Mesangial cell (primary cell): ENCODE measurements around the gene ZNF322. TPM values are rescaled to one million over a fixed set of nuclear protein-coding genes. Genes with fewer than 3 reads are reported as not detected.

ENCODE experiments used
- total RNA-seq: library from RNA; depleted of rRNA; stranded (reverse); fragments of >200 nt; gene quantifications from 2 replicates; pipeline ENCODE4 v1.2.3, GENCODE V29; 2015

The ZNF322 gene, protein sequence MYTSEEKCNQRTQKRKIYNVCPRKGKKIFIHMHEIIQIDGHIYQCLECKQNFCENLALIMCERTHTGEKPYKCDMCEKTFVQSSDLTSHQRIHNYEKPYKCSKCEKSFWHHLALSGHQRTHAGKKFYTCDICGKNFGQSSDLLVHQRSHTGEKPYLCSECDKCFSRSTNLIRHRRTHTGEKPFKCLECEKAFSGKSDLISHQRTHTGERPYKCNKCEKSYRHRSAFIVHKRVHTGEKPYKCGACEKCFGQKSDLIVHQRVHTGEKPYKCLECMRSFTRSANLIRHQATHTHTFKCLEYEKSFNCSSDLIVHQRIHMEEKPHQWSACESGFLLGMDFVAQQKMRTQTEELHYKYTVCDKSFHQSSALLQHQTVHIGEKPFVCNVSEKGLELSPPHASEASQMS
- 4.7 and 10.4 TPM in 2 replicates for total RNA-seq

DNA sequence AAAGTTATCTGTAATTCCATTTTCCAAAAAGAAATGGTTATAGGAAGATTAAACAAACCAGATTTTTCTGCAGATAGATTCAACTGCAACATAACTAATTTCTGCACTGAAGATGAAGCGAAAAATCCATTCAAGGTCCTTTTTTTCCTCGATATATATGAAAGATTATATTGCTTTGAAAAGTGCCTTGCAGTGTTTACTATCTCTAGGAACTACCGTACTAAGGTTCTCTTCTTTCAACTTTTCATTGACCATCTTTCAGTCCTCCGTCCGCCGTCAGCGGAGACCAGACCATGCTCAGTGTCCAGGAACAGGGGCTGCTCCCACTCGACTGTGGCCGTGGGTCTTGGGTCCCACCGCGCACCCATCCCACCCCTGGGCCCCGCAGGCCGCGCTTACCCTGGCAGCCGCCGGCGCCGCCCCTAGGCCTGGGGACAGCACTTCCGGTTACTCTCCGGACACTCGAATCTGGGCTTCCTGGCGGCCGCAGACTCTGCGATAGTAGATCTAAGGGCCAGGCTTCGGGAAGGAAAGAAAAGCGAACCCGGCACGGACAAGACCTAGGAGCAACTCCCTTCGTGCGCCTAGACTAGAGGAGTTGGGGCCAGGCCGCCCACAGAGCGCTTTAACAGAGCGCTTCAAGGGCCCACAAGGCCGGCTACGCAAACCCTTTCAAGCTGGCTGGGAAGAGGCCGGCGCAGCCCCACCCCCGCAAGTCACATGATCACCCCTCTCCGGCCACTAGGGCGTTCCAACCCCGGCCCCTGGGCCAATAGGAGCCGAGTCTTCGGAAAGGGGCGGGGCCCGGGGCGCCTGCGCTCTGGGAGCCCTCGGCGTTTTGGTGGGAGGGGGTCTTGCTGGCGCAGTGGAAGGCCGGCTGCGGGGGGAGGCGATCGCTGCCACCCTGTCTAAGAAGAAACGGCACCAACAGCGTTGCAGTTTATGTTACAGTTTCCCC, at the start of gene ZNF322:
Gene ZNF322, minus strand, starts transcription at position 705 of the 958 bp plus-strand sequence. CDS start 21,193 bp downstream, outside the sequence.

DNA sequence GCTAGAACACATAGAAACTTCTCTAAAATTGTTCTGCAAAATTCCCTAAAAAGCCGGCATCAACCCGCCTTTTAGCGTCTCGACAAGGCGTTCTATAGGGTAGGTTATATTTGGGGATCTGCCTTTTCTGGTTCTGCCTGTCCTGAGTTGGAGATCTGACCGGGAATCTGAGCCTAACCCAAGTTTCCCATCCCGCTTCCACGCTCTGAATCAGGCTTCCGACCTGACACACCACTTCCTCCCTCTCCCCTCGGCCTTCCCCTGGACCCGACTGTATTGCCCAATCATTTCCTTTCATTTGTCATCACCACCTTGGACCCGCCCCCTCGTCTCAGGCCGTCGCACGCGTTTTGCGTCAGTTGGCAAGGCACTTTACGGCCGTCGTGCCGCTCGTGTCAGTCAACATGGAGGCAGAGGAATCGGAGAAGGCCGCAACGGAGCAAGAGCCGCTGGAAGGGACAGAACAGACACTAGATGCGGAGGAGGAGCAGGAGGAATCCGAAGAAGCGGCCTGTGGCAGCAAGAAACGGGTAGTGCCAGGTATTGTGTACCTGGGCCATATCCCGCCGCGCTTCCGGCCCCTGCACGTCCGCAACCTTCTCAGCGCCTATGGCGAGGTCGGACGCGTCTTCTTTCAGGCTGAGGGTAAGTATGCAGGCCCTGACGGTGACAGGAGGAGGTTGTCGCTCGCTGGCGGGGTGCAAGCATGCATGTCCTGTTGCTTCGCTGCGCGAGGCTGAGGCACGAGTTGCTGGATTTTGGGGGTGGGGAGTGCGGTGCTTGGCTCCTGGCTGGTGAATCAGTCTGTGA, 62.8 kb downstream of the ZNF322 start, which contains the start of gene ABT1:
Gene ABT1, plus strand, starts transcription at position 375 of the 810 bp plus-strand sequence. Its CDS starts 30 bp downstream, at position 405.

Other genes starting within 250 kb of the ZNF322 start
- 3.6 and 4.9 TPM in 2 replicates for gene BTN3A3, start 219.2 kb downstream of the ZNF322 start, total RNA-seq
- 6.0 and 7.4 TPM in 2 replicates for gene BTN2A1, start 201.8 kb downstream of the ZNF322 start, total RNA-seq
- gene BTN1A1, start 159.4 kb downstream of the ZNF322 start, total RNA-seq, result 0.16 TPM in 1 of 2 replicates, not detected in the other
- 58.2 and 68.9 TPM in 2 replicates for gene HMGN4, start 121.4 kb downstream of the ZNF322 start, total RNA-seq
- gene ABT1, start 62.8 kb downstream of the ZNF322 start, total RNA-seq, result 15.0 and 18.7 TPM in 2 replicates